GM20431 (cell line): ENCODE data around the gene IL17REL.

Experiments used
- in situ Hi-C: fragments of 300-500 bp; cut with MseI, MboI; formaldehyde crosslinking; loops from one replicate; pipeline ENCODE4 v1.15.0; 2020; ENCODE audit warnings: low sequenced_read_pairs; ENCODE audit not compliant: unreplicated experiment

Gene IL17REL

GRCh38 chr22:50030297-50031188 lies 18.0 kb upstream of the IL17REL start:
- in situ Hi-C loops = loop anchor here (10.0 kb wide), 1 partner anchor 96 kb away; no protein-coding TSS in a partner anchor

- in situ Hi-C loops = no loop called here
Observed at GRCh38 chr22:50027639-50028537, 15.3 kb upstream of the IL17REL start.

- in situ Hi-C loops = no loop called here
Observed at GRCh38 chr22:50025993-50026392, 13.4 kb upstream of the IL17REL start.

GRCh38 chr22:50022171-50022819 lies 9.7 kb upstream of the IL17REL start:
- in situ Hi-C loops = no loop called here

- in situ Hi-C loops = no loop called here
Observed at GRCh38 chr22:50020606-50021005, 8.0 kb upstream of the IL17REL start.

GRCh38 chr22:50019316-50019715 lies 6.8 kb upstream of the IL17REL start:
- in situ Hi-C loops = no loop called here

GRCh38 chr22:50018608-50019285 lies 6.2 kb upstream of the IL17REL start:
- in situ Hi-C loops = no loop called here

- in situ Hi-C loops = no loop called here
Observed at GRCh38 chr22:50017701-50018224, 5.2 kb upstream of the IL17REL start.

- in situ Hi-C loops = no loop called here
Observed at GRCh38 chr22:50016988-50017700, 4.6 kb upstream of the IL17REL start.

GRCh38 chr22:50016308-50016987 lies 3.9 kb upstream of the IL17REL start:
- in situ Hi-C loops = no loop called here

GRCh38 chr22:50015451-50016307 lies 3.1 kb upstream of the IL17REL start:
- in situ Hi-C loops = no loop called here

GRCh38 chr22:50014655-50015401 lies 2.3 kb upstream of the IL17REL start:
- in situ Hi-C loops = no loop called here

GRCh38 chr22:50014053-50014501 lies 1.5 kb upstream of the IL17REL start:
- in situ Hi-C loops = no loop called here

- in situ Hi-C loops = no loop called here
Observed at GRCh38 chr22:50011447-50012210, 936 bp downstream of the IL17REL start.

GRCh38 chr22:50010676-50011446 lies 1.7 kb downstream of the IL17REL start:
- in situ Hi-C loops = no loop called here
